KMS-11 (cell line): Measurements from ENCODE around the gene SNAPIN.

Source experiments
- H2AFZ ChIP-seq: fragments of 200-600 bp; sonication (generic); 2 replicates; pipeline ENCODE4 v1.6.1; 2016; ENCODE audit warnings: antibody characterized with exemption, mixed run types, low read depth
- H3K27ac ChIP-seq: fragments of 200-600 bp; sonication (generic); 2 replicates; pipeline ENCODE4 v1.6.1; 2016; ENCODE audit warnings: mild to moderate bottlenecking, mixed run types
- H3K27me3 ChIP-seq: fragments of 200-600 bp; sonication (generic); 2 replicates; pipeline ENCODE4 v1.6.1; 2017; ENCODE audit warnings: mild to moderate bottlenecking, low read depth, mixed run types, moderate library complexity; ENCODE audit not compliant: insufficient read depth
- H3K36me3 ChIP-seq: fragments of 200-600 bp; sonication (generic); 2 replicates; pipeline ENCODE4 v1.6.1; 2017; ENCODE audit warnings: mild to moderate bottlenecking, mixed run types; ENCODE audit not compliant: insufficient read depth
- H3K4me1 ChIP-seq: fragments of 200-600 bp; sonication (generic); 2 replicates; pipeline ENCODE4 v1.6.1; 2016; ENCODE audit warnings: mild to moderate bottlenecking, low read depth, mixed run types; ENCODE audit not compliant: poor library complexity, severe bottlenecking
- H3K4me2 ChIP-seq: fragments of 200-600 bp; sonication (generic); 2 replicates; pipeline ENCODE4 v1.7.0; 2016; ENCODE audit warnings: mild to moderate bottlenecking, mixed run types
- H3K4me3 ChIP-seq: fragments of 200-600 bp; sonication (generic); IDR thresholded peaks from 2 replicates; pipeline ENCODE4 v1.6.1; 2017; ENCODE audit warnings: low read depth, low read length, mixed read lengths; ENCODE audit not compliant: insufficient read depth
- H3K79me2 ChIP-seq: fragments of 200-600 bp; sonication (generic); 2 replicates; pipeline ENCODE4 v1.6.1; 2016; ENCODE audit warnings: low read depth, mixed run types; ENCODE audit not compliant: insufficient read depth
- H3K9ac ChIP-seq: fragments of 200-600 bp; sonication (generic); 2 replicates; pipeline ENCODE4 v1.6.1; 2016; ENCODE audit warnings: mild to moderate bottlenecking, mixed run types
- H4K20me1 ChIP-seq: fragments of 200-600 bp; sonication (generic); 2 replicates; pipeline ENCODE4 v1.6.1; 2016; ENCODE audit warnings: mild to moderate bottlenecking, mixed run types; ENCODE audit not compliant: insufficient read depth
- TF ChIP-seq, protein P1 (sequence below): fragments of 200-600 bp; sonication (generic); conservative IDR thresholded peaks from 2 replicates; pipeline ENCODE4 v1.6.1; 2017; ENCODE audit warnings: low read depth, mild to moderate bottlenecking, antibody characterized with exemption, low read length, moderate library complexity, mixed read lengths

Gene SNAPIN

GRCh38 chr1:153677718-153678518, 19.4 kb downstream of the SNAPIN start:
- no peaks in the 10 kb centered on the region for H3K79me2 ChIP-seq
- no peak overlapping the region for H3K27ac ChIP-seq
- peak overlapping the region; percentile 4; the same call in 1 of the 2 replicates for H3K4me2 ChIP-seq
- H3K4me1 ChIP-seq, result peaks cover 11% of the 10 kb centered on the region
- peaks cover 51% of the 10 kb centered on the region for H3K27me3 ChIP-seq
- no peaks in the 10 kb centered on the region for H3K36me3 ChIP-seq
- H3K9ac ChIP-seq, result no peak overlapping the region
- TF ChIP-seq, protein P1, sequence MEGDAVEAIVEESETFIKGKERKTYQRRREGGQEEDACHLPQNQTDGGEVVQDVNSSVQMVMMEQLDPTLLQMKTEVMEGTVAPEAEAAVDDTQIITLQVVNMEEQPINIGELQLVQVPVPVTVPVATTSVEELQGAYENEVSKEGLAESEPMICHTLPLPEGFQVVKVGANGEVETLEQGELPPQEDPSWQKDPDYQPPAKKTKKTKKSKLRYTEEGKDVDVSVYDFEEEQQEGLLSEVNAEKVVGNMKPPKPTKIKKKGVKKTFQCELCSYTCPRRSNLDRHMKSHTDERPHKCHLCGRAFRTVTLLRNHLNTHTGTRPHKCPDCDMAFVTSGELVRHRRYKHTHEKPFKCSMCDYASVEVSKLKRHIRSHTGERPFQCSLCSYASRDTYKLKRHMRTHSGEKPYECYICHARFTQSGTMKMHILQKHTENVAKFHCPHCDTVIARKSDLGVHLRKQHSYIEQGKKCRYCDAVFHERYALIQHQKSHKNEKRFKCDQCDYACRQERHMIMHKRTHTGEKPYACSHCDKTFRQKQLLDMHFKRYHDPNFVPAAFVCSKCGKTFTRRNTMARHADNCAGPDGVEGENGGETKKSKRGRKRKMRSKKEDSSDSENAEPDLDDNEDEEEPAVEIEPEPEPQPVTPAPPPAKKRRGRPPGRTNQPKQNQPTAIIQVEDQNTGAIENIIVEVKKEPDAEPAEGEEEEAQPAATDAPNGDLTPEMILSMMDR, result peak; percentile 100
- no peak overlapping the region for H3K4me3 ChIP-seq
- H4K20me1 ChIP-seq, result no peaks in the 10 kb centered on the region
- peak overlapping the region; percentile 0; the same call in 1 of the 2 replicates for H2AFZ ChIP-seq

- TF ChIP-seq, protein P1, result no peak
- H3K27ac ChIP-seq, result no peak within 1 kb of the TSS
- peak within 1 kb of the TSS; percentile 4; the same call in 1 of the 2 replicates for H3K4me2 ChIP-seq
- peaks cover 59% of the 10 kb centered on the region for H3K27me3 ChIP-seq
- H3K4me3 ChIP-seq, result no peak within 1 kb of the TSS
- H3K79me2 ChIP-seq, result no peaks in the 10 kb centered on the region
- peak within 1 kb of the TSS; percentile 0; the same call in 1 of the 2 replicates for H2AFZ ChIP-seq
- peaks cover 11% of the 10 kb centered on the region for H3K4me1 ChIP-seq
- no peak within 1 kb of the TSS for H3K9ac ChIP-seq
- H4K20me1 ChIP-seq, result no peaks in the 10 kb centered on the region
- no peaks in the 10 kb centered on the region for H3K36me3 ChIP-seq
Measured at GRCh38 chr1:153678519-153679336, 20.2 kb downstream of the SNAPIN start, which contains the start of gene NPR1. TSS of gene NPR1 (plus strand) at chr1:153678688. CDS start at chr1:153679109, 421 bp downstream.

GRCh38 chr1:153679337-153680119, 21.0 kb downstream of the SNAPIN start:
- H3K4me2 ChIP-seq, result no peak overlapping the region
- H3K4me3 ChIP-seq, result no peak overlapping the region
- peaks cover 59% of the 10 kb centered on the region for H3K27me3 ChIP-seq
- H3K79me2 ChIP-seq, result no peaks in the 10 kb centered on the region
- H3K4me1 ChIP-seq, result peaks cover 11% of the 10 kb centered on the region
- H3K27ac ChIP-seq, result no peak overlapping the region
- TF ChIP-seq, protein P1, result no peak
- no peak overlapping the region for H3K9ac ChIP-seq
- H4K20me1 ChIP-seq, result no peaks in the 10 kb centered on the region
- H2AFZ ChIP-seq, result no peak overlapping the region
- H3K36me3 ChIP-seq, result no peaks in the 10 kb centered on the region

- Histone ChIP-seq H3K4me2 (no peak overlapping the region), H3K27ac (no peak overlapping the region), H3K79me2 (no peaks in the 10 kb centered on the region), H3K4me1 (peaks cover 11% of the 10 kb centered on the region), H4K20me1 (no peaks in the 10 kb centered on the region), H2AFZ (no peak overlapping the region), H3K4me3 (no peak overlapping the region), H3K27me3 (peaks cover 59% of the 10 kb centered on the region), H3K36me3 (no peaks in the 10 kb centered on the region), H3K9ac (no peak overlapping the region)
- TF ChIP-seq, protein P1, result no peak
Measured at GRCh38 chr1:153680120-153680403, 21.6 kb downstream of the SNAPIN start.
